HUES48 (cell line): ENCODE results near the gene CTNNA1.

ENCODE experiments used
- H3K27ac ChIP-seq: one replicate; pipeline ENCODE4 v1.7.0; 2013; ENCODE audit warnings: low read depth, low read length, inconsistent platforms
- H3K27me3 ChIP-seq: 2 replicates; pipeline ENCODE4 v1.6.1; 2013; ENCODE audit warnings: mild to moderate bottlenecking, low read length; ENCODE audit not compliant: control insufficient read depth, insufficient read depth
- H3K36me3 ChIP-seq: 2 replicates; pipeline ENCODE4 v1.6.1; 2013; ENCODE audit warnings: low read length; ENCODE audit not compliant: control insufficient read depth, insufficient read depth
- H3K4me1 ChIP-seq: 2 replicates; pipeline ENCODE4 v1.6.1; 2013; ENCODE audit warnings: mild to moderate bottlenecking, low read length; ENCODE audit not compliant: control insufficient read depth, insufficient read depth
- H3K4me3 ChIP-seq: 2 replicates; pipeline ENCODE4 v1.5.1; 2013; ENCODE audit warnings: mild to moderate bottlenecking, low read depth, low read length
- H3K9ac ChIP-seq: 2 replicates; pipeline ENCODE4 v1.6.1; 2013; ENCODE audit warnings: mild to moderate bottlenecking, low read depth, low read length, moderate library complexity
- H3K9me3 ChIP-seq: 2 replicates; pipeline ENCODE4 v1.6.1; 2013; ENCODE audit warnings: low read length; ENCODE audit not compliant: control insufficient read depth, insufficient read depth

Gene CTNNA1

GRCh38 chr5:138951091-138951985 lies 198.1 kb downstream of the CTNNA1 start:
- Histone ChIP-seq H3K4me1 (peaks cover 32% of the 10 kb centered on the region), H3K36me3 (no peaks in the 10 kb centered on the region), H3K27ac (no peak overlapping the region), H3K27me3 (no peaks in the 10 kb centered on the region), H3K4me3 (no peak overlapping the region), H3K9me3 (no peaks in the 10 kb centered on the region), H3K9ac (no peak overlapping the region)

GRCh38 chr5:138951986-138952735 lies 198.9 kb downstream of the CTNNA1 start:
- H3K36me3 ChIP-seq = no peaks in the 10 kb centered on the region
- H3K27me3 ChIP-seq = no peaks in the 10 kb centered on the region
- H3K4me1 ChIP-seq = peaks cover 32% of the 10 kb centered on the region
- H3K9me3 ChIP-seq = no peaks in the 10 kb centered on the region
- no peak overlapping the region for H3K27ac ChIP-seq
- no peak overlapping the region for H3K9ac ChIP-seq
- no peak overlapping the region for H3K4me3 ChIP-seq

GRCh38 chr5:138952962-138953361 lies 199.7 kb downstream of the CTNNA1 start:
- no peak overlapping the region for H3K9ac ChIP-seq
- H3K4me1 ChIP-seq = peaks cover 25% of the 10 kb centered on the region
- H3K9me3 ChIP-seq = no peaks in the 10 kb centered on the region
- H3K27me3 ChIP-seq = no peaks in the 10 kb centered on the region
- no peak overlapping the region for H3K27ac ChIP-seq
- H3K36me3 ChIP-seq = no peaks in the 10 kb centered on the region
- H3K4me3 ChIP-seq = no peak overlapping the region

- Histone ChIP-seq H3K27ac (no peak overlapping the region), H3K36me3 (no peaks in the 10 kb centered on the region), H3K9ac (no peak overlapping the region), H3K9me3 (no peaks in the 10 kb centered on the region), H3K27me3 (no peaks in the 10 kb centered on the region), H3K4me1 (peaks cover 18% of the 10 kb centered on the region), H3K4me3 (no peak overlapping the region)
Observed at GRCh38 chr5:138953387-138954256, 200.4 kb downstream of the CTNNA1 start.

GRCh38 chr5:138954257-138955012 lies 201.2 kb downstream of the CTNNA1 start:
- no peak overlapping the region for H3K4me3 ChIP-seq

GRCh38 chr5:138955013-138955660 lies 201.9 kb downstream of the CTNNA1 start:
- no peak overlapping the region for H3K27ac ChIP-seq
- H3K36me3 ChIP-seq = no peaks in the 10 kb centered on the region

More at GRCh38 chr5:138954257-138955012, 201.2 kb downstream of the CTNNA1 start:
- Histone ChIP-seq H3K4me1 (peaks cover 12% of the 10 kb centered on the region), H3K9me3 (no peaks in the 10 kb centered on the region), H3K36me3 (no peaks in the 10 kb centered on the region), H3K9ac (no peak overlapping the region), H3K27ac (no peak overlapping the region), H3K27me3 (no peaks in the 10 kb centered on the region)

GRCh38 chr5:138955671-138956295 lies 202.6 kb downstream of the CTNNA1 start:
- no peak overlapping the region for H3K9ac ChIP-seq
- H3K27me3 ChIP-seq = no peaks in the 10 kb centered on the region
- H3K36me3 ChIP-seq = no peaks in the 10 kb centered on the region

More at GRCh38 chr5:138955013-138955660, 201.9 kb downstream of the CTNNA1 start:
- Histone ChIP-seq H3K9ac (no peak overlapping the region), H3K9me3 (no peaks in the 10 kb centered on the region), H3K27me3 (no peaks in the 10 kb centered on the region), H3K4me3 (no peak overlapping the region), H3K4me1 (peaks cover 12% of the 10 kb centered on the region)

GRCh38 chr5:138956801-138957200 lies 203.6 kb downstream of the CTNNA1 start:
- H3K4me1 ChIP-seq = peaks cover 14% of the 10 kb centered on the region
- no peaks in the 10 kb centered on the region for H3K36me3 ChIP-seq
- H3K4me3 ChIP-seq = no peak overlapping the region
- H3K27ac ChIP-seq = no peak overlapping the region
- H3K9ac ChIP-seq = no peak overlapping the region
- no peaks in the 10 kb centered on the region for H3K27me3 ChIP-seq
- H3K9me3 ChIP-seq = no peaks in the 10 kb centered on the region

More at GRCh38 chr5:138955671-138956295, 202.6 kb downstream of the CTNNA1 start:
- H3K4me1 ChIP-seq = peaks cover 12% of the 10 kb centered on the region
- no peaks in the 10 kb centered on the region for H3K9me3 ChIP-seq
- no peak overlapping the region for H3K27ac ChIP-seq
- H3K4me3 ChIP-seq = no peak overlapping the region

GRCh38 chr5:138960145-138960692 lies 207.0 kb downstream of the CTNNA1 start:
- H3K4me3 ChIP-seq = no peak overlapping the region
- no peak overlapping the region for H3K27ac ChIP-seq
- H3K36me3 ChIP-seq = no peaks in the 10 kb centered on the region
- no peaks in the 10 kb centered on the region for H3K9me3 ChIP-seq
- H3K9ac ChIP-seq = no peak overlapping the region
- H3K4me1 ChIP-seq = peaks cover 38% of the 10 kb centered on the region
- H3K27me3 ChIP-seq = no peaks in the 10 kb centered on the region
